ENCODE data around the gene RIC3.

- TF ChIP-seq CTCF (IDR thresholded peaks at IDR 0.05; ENCODE audit: low read depth, low read length): no peak
- TF ChIP-seq POLR2A (IDR thresholded peaks at IDR 0.05; ENCODE audit: extremely low read depth, insufficient read length): no peak
- TF ChIP-seq, protein P1, sequence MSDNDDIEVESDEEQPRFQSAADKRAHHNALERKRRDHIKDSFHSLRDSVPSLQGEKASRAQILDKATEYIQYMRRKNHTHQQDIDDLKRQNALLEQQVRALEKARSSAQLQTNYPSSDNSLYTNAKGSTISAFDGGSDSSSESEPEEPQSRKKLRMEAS (IDR thresholded peaks at IDR 0.05; ENCODE audit: low read depth, low read length): no peak
Observed at GRCh38 chr11:8164746-8165145, 4.1 kb downstream of the RIC3 start.

All from NB4 (cell line).